SHP77 (cell line): ENCODE results near the gene PECR.

Experiments
- DNase-seq, 2 experiments: peaks; one replicate each; lab custom pipeline; 2025; lab: John Stamatoyannopoulos, UW

PECR gene

DNA sequence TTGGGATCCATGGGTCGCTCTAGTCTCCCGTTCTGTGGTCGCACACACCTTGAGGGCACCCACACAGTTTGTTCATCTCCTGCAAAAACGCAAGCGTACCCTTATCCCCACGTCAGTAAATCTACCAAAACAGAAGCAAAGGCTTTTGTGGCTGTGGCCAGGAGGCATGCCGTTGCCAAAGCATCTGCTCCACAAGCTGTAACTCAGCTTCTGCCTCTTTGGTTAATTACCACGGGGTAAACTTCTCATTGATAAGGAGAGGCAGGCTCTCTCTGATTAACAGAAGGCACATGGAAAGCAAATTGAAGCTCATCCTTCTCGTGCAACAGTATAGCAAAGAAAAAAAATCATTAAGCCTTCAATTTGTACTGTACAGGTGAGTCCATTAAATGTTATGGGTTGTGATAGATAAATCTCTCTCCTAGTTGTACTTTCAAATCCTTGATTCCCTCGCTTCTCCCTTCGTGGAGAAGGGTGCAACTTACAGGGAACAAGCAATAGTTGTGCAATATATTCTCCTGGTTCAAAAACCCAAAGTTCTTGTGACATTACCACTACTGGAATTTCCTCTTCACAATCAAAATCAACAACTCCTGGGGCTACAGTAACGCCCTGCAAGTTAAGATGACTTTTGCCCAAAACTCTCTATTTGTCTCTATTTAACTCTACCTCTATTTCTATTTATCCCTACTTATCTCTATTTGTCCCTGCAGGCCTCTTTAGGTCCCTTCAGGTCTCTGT is 10.3 kb downstream of the PECR start:
- no peak for DNase-seq

GRCh38 chr2:216070195-216070594 is 11.4 kb downstream of the PECR start:
- DNase-seq: no peak

DNA sequence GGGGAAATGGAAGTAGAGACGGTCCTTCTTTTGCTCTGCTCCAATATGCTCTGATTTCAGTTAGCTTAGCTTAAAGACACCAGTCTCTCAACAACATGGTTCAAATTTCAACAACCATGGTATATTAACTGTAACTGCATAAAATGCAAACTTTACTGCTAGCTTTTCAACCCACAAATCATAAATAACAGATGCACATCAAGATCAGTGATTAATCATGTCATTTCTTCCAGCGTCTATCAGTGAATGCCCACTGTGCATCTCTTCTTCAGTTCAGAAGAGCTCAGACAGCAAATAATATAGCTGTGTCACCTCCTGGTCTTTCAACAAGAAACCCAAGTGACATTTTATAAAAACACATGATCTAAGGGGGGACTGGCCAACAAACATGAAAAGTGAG is 12.6 kb downstream of the PECR start:
- DNase-seq: no peak

- DNase-seq: no peak
These were observed 15.4 kb downstream of the PECR start for GRCh38 chr2:216066230-216066629.

DNA sequence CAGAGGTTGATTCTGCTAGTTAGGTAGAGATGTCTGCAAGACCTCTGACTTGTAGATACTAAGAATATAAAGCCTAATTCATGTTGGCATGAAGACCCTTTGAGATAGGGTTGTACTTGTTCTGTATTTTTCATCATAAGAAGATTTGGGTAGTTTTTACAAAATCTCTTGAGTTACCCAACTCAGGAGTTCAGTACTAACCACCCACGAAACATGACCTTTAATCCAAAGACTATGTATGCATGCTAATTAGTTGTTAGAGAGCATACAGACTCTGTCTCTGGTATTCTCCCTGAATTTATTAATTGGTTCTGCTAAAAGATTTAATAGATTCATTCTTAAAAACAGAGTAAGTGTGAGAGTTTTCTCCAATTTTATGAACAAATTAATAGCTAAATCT is 16.9 kb downstream of the PECR start:
- DNase-seq: no peak

- no peak for DNase-seq
These were observed 17.5 kb downstream of the PECR start for GRCh38 chr2:216064014-216064630.

DNA sequence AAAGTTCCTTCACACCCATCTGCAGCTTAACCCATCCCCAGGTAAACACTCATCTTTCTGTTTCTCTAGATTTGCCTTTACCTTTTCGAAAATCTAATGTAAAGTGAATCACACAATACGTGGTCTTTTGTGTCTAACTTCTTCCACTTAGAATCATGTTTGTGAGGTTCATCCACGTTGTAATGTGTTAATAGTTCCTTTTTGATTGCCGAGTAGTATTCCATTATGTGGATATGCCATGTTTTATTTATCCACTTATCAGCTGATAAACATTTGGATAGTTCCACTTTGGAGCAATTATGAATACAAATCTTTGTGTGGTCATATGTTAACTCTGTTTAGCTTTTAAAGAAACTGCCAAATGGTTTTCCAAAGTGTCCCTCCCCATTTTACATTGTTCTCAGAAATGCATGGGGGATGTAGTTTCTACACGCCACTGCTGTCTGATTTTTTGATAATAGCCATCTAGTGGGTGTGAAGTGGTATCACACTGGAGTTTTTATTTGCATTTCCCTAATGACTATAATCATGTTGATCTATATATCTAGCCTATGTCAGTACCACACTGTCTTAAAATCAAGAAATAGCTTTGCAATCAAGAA is 22.3 kb downstream of the PECR start:
- no peak for DNase-seq

DNA sequence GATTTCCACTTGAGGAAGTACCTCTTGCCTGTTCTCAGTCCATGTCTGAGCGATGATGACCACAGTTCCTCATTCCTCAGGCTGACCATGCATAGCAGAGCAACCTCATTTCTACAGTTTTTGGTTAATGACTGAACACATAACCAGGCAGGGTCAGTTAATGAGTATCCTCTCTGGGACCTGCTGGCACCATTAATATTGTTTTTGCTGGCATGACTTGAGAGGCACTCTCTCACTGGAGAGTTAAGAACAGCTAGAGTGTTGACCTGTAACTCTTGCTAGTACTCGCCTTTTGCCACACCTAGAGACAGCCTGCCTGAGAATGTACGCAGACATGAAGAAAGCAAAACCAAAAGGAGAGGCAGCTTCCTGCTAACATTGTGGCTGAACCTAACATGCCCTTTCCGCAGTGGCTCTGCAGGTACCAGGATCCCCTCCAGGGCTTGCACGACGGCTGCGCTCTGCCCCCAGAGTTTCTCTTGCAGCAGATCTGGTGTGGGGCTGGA is 23.9 kb downstream of the PECR start:
- DNase-seq: no peak

DNA sequence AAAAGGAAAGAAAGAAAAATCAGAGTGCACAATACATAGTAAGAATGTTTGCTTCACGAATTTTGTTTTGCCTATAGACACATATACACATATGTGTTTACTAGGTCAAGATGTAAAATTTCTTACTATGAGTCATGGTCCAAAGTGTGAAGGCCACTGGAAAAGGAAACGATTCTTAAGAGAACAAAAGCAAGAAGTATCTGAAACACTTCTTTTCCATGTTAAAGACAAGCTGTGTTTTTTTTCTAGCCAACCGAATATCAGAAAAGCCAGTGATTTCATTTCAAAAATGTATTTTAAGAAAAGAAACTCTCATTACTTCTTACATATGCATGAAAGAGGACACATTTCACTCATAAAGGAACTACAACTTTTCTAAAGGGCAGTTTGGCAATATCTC is 24.9 kb downstream of the PECR start:
- DNase-seq: no peak

- DNase-seq: no peak
These were observed 25.9 kb downstream of the PECR start for GRCh38 chr2:216055680-216056079.

GRCh38 chr2:216052420-216052819 is 29.2 kb downstream of the PECR start:
- no peak for DNase-seq

DNA sequence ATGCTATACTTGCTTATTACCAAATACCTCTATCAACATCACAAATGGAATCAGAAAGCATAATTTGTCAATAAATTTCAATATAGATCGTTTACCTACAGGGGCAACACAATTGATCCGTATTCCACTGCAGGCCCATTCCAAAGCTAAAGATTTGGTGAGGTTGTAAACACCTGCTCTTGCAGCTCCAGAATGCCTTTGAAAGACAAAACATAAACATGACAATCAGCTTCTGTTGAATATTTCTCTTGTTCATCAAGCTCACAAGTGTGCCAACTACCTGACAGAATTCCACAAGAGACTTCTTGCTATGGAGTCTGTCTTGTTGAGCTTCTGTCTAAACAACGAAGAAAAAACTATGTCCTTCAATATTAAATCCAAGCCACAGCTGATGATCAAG is 30.3 kb downstream of the PECR start:
- DNase-seq: no peak

GRCh38 chr2:216049452-216049851 is 32.2 kb downstream of the PECR start:
- no peak for DNase-seq

DNA sequence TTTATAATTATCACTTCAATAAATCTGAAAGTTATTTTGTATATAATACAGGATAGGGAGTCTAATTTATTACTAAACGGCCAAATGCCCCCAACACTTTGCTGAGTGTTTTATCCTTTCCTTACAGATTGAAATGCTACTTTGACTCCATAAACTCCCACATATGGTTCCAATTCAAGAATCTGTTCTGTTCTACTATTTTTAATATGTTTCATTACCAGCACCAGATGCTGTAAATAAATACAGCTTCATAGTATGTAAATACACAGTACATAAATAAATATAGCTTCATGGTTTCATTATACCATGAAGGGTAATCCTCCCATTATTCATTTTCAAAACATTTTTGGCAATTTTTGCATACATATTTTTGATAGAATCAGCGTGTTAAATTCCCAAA is 34.2 kb downstream of the PECR start:
- DNase-seq: no peak

DNA sequence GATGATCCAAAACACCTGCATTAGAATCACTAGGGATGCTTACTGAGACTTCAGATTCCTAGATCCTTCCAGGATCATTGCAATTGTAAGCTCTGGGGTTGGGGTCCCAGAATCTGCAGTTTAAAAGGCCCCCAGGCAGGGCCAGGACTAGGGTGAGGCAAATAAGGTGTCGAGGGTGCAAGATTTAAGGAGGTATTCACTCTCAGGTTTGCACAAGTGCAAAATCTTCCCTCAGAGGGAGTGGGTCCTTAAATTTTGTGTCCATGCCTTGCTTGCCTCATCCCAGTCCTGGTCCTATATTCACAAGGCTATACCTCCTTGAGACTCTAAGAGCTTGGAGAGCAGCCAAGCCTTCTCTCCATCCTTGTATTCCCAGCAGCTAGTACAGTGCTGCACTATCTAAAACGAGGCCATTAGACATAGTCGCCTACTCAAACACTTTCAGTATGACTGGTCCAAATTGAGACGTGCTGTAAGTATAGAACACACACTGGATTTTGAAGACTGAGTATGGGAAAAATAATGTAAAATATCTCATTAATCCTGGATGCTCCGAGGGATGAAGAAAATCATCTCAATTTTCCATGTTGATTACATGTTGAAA is 36.6 kb downstream of the PECR start:
- no peak for DNase-seq

GRCh38 chr2:216043949-216044348 is 37.7 kb downstream of the PECR start:
- DNase-seq: no peak

DNA sequence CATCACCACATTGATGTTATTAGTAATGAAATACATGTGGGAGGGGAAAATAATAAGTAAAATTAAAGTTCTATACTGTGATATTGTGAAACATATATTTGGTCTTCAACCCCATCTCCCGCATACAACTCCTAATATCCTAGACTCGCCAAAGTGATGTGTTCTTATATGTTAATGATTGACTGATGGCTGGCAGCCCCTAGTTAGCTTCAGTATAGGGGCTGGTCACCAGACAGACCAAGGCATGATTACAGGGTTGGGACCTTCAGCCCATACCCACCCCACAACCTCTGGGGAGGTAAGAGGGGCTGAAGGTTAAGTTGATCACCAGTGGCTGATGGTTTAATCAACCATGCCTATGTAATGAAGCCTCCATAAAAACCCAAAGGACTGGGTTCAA is 40.2 kb downstream of the PECR start:
- DNase-seq: no peak

GRCh38 chr2:216039918-216040317 is 41.7 kb downstream of the PECR start:
- DNase-seq: no peak

DNA sequence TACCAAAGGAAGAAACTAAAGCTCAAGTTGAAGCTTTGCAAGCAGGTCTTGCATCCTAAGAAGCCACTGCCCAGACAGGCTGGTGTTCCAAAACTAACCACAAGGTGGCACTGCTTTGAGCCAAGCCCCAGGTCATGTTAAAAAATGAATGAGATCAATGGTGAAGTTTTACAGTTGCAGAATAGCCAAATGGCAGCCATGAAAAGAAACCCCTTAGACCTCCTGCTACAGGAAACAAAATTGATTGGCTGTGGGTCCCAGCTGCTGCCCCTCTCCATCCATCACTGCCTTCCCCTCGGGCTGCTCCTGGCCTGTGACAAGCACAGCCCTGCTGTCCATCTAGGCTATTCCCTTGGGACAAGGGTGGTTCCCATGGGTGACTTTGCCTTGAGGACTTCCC is 47.5 kb downstream of the PECR start:
- peak; percentile 11 to 36 for DNase-seq

DNA sequence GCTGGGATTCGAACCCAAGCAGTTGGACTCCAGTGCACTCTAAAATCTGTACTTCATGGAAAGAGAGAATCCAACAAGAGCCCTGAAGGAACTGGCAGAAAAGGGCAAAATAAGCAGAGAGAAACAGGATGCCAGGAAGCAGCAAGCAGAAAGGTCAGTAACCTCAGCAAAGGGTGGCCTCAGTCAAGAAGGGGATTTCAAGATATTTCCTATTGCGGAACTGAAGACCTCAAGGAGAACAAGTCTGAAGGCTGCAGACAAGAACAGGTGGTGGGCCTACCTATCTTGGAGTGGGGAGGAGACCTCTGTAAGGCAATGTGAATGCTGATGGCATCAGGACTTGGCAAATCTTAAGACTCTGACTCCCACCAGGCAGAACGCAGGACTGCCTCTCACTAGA is 48.2 kb downstream of the PECR start:
- no peak for DNase-seq

GRCh38 chr2:216031960-216032689 is 49.5 kb downstream of the PECR start:
- no peak for DNase-seq

DNA sequence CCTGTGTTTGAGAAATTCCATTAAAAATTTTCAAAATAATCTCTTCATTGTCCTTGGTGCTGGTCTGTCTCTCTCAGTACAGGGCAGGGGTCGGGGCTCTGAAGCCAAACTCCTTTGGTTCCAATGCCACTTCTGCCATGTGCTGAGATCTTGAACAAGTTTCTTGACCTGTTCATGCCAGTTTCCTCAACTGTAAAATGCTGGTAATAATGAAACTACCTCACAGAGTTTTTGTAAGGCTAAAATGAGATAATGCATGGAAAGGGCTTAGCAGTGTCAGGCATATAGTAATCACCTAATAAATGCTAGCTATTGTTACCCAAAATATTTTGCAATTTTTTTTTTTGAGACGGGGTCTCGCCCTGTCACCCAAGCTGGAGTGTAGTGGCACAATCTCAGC is 51.4 kb downstream of the PECR start:
- DNase-seq: no peak
